Cardiac septum (tissue), 1 donor: ENCODE measurements around the gene PPP6R3. TPM values are rescaled to one million over a fixed set of nuclear protein-coding genes. Genes with fewer than 3 reads are reported as not detected.
"Not testable (repeated sequence)": the region's sequence is repeated elsewhere in the genome, so short reads cannot be mapped to it uniquely, and the experiment has no call there.

Source experiments
- DNase-seq: peaks from one replicate; pipeline ENCODE4 v3.0.0-alpha.2; 2020; ENCODE audit warnings: low spot score
- intact Hi-C: fragments of 100-400 bp; cut with DNase I; formaldehyde crosslinking; loops from one replicate; pipeline ENCODE4 v1.14.0; 2022
- total RNA-seq: library from RNA; stranded (reverse); fragmentation: NEBNext Ultra II Directional; extraction: Animal tissue kit (Norgen Biotek cat#: 25700); gene quantifications from one replicate; pipeline ENCODE4 v1.2.1, GENCODE V29; 2021
- donor health status: DM: no; HTN: no; CAD: no.

PPP6R3 gene
- total RNA-seq, 1 donor from 2014 or later: 92.4 TPM

- intact Hi-C loops: no loop called here
These were observed 157.6 kb downstream of the PPP6R3 start for GRCh38 chr11:68617925-68618809.

GRCh38 chr11:68621826-68622225 is 161.3 kb downstream of the PPP6R3 start:
- intact Hi-C loops: no loop called here
- no peak for DNase-seq

More at GRCh38 chr11:68617925-68618809, 157.6 kb downstream of the PPP6R3 start:
- no peak for DNase-seq

- DNase-seq, intact Hi-C loops: not testable (repeated sequence)
These were observed 163.2 kb downstream of the PPP6R3 start for GRCh38 chr11:68623706-68624105.

GRCh38 chr11:68625069-68625468 is 164.5 kb downstream of the PPP6R3 start:
- DNase-seq, intact Hi-C loops: not testable (repeated sequence)

GRCh38 chr11:68626236-68626635 is 165.7 kb downstream of the PPP6R3 start:
- intact Hi-C loops, DNase-seq: not testable (repeated sequence)

- DNase-seq, intact Hi-C loops: not testable (repeated sequence)
These were observed 168.3 kb downstream of the PPP6R3 start for GRCh38 chr11:68628837-68629236.

- DNase-seq, intact Hi-C loops: not testable (repeated sequence)
These were observed 171.8 kb downstream of the PPP6R3 start for GRCh38 chr11:68632375-68632774.

- intact Hi-C loops: no loop called here
These were observed 172.2 kb downstream of the PPP6R3 start for GRCh38 chr11:68632802-68633201.

GRCh38 chr11:68634606-68635005 is 174.1 kb downstream of the PPP6R3 start:
- intact Hi-C loops, DNase-seq: not testable (repeated sequence)

More at GRCh38 chr11:68632802-68633201, 172.2 kb downstream of the PPP6R3 start:
- DNase-seq: no peak

GRCh38 chr11:68635172-68635571 is 174.6 kb downstream of the PPP6R3 start:
- intact Hi-C loops, DNase-seq: not testable (repeated sequence)

GRCh38 chr11:68635883-68636282 is 175.3 kb downstream of the PPP6R3 start:
- DNase-seq, intact Hi-C loops: not testable (repeated sequence)

- intact Hi-C loops, DNase-seq: not testable (repeated sequence)
These were observed 178.8 kb downstream of the PPP6R3 start for GRCh38 chr11:68639322-68639721.

GRCh38 chr11:68641880-68642279 is 181.3 kb downstream of the PPP6R3 start:
- DNase-seq: no peak
- intact Hi-C loops: loop anchor here (10.0 kb wide), 1 partner anchor 223 kb away; no protein-coding TSS in a partner anchor

- intact Hi-C loops: loop anchor here (10.0 kb wide), 1 partner anchor 221 kb away; no protein-coding TSS in a partner anchor
These were observed 183.0 kb downstream of the PPP6R3 start for GRCh38 chr11:68643585-68643984.

GRCh38 chr11:68646832-68647231 is 186.3 kb downstream of the PPP6R3 start:
- DNase-seq: no peak
- intact Hi-C loops: loop anchor here (10.0 kb wide), 1 partner anchor 218 kb away; no protein-coding TSS in a partner anchor

More at GRCh38 chr11:68643585-68643984, 183.0 kb downstream of the PPP6R3 start:
- DNase-seq: no peak

GRCh38 chr11:68649851-68650555 is 189.5 kb downstream of the PPP6R3 start:
- intact Hi-C loops: loop anchor here (10.0 kb wide), 1 partner anchor 215 kb away; no protein-coding TSS in a partner anchor
- peak; percentile 63 for DNase-seq

GRCh38 chr11:68650801-68651200 is 190.2 kb downstream of the PPP6R3 start:
- DNase-seq: no peak
- intact Hi-C loops: no loop called here

GRCh38 chr11:68651208-68651984 is 190.8 kb downstream of the PPP6R3 start:
- intact Hi-C loops: no loop called here
- DNase-seq: no peak

- no peak for DNase-seq
- intact Hi-C loops: no loop called here
These were observed 191.6 kb downstream of the PPP6R3 start for GRCh38 chr11:68651985-68652682.
